ENCODE measurements around the gene CUX1. TPM values are rescaled to one million over a fixed set of nuclear protein-coding genes. Genes with fewer than 3 reads are reported as not detected.

The CUX1 gene
- total and polyA plus RNA-seq, 2 of the 13 experiments (the other 11 are each of a cell fraction or from before 2014, with no cell fraction given), result 13.7 to 14.9 TPM

GRCh38 chr7:102210787-102211186 lies 393.4 kb downstream of the CUX1 start (continued):
- no peak for TF ChIP-seq ZNF263 (CRISPR knock-in tag; IDR thresholded peaks at IDR 0.05)
- no peak for TF ChIP-seq U2AF2 (IDR thresholded peaks at IDR 0.05; ENCODE audit: low read depth, low read length)
- TF ChIP-seq ZNF652 (CRISPR knock-in tag; IDR thresholded peaks at IDR 0.05; ENCODE audit: borderline replicate concordance, low read depth), result no peak
- TF ChIP-seq ZNF589 (CRISPR knock-in tag; conservative IDR thresholded peaks at IDR 0.05), result no peak
- no peak for TF ChIP-seq IRF1 (CRISPR knock-in tag; IDR thresholded peaks at IDR 0.05; ENCODE audit: low read depth)
- no peak for TF ChIP-seq JUN (CRISPR knock-in tag; IDR thresholded peaks at IDR 0.05)
- TF ChIP-seq ZNF280B (CRISPR knock-in tag; IDR thresholded peaks at IDR 0.05; ENCODE audit: borderline replicate concordance), result no peak
- no peak for TF ChIP-seq ZNF136 (CRISPR knock-in tag; IDR thresholded peaks at IDR 0.05; ENCODE audit: low read depth)
- no peak for TF ChIP-seq IRX3 (CRISPR knock-in tag; IDR thresholded peaks at IDR 0.05; ENCODE audit: borderline replicate concordance, low read depth)
- no peak for TF ChIP-seq NR3C1 (CRISPR knock-in tag; IDR thresholded peaks at IDR 0.05)
- TF ChIP-seq SIN3A (IDR thresholded peaks at IDR 0.05; ENCODE audit: borderline replicate concordance, low read depth, low read length), result no peak
- no peak for TF ChIP-seq HMG20B (CRISPR knock-in tag; conservative IDR thresholded peaks at IDR 0.05)
- TF ChIP-seq ZNF768 (CRISPR knock-in tag; IDR thresholded peaks at IDR 0.05), result no peak
- no peak for TF ChIP-seq MXD1 (CRISPR knock-in tag; IDR thresholded peaks at IDR 0.05)
- TF ChIP-seq USF2 (IDR thresholded peaks at IDR 0.05; ENCODE audit: low read depth, low read length), result peak; percentile 42; the same call in 1 of the 2 replicates
- TF ChIP-seq USF2 (CRISPR knock-in tag; IDR thresholded peaks at IDR 0.05; ENCODE audit: borderline replicate concordance), result peak; percentile 40; the same call in 1 of the 2 replicates
- TF ChIP-seq PHF8 (CRISPR knock-in tag; IDR thresholded peaks at IDR 0.05), result no peak
- TF ChIP-seq GPN1 (CRISPR knock-in tag; IDR thresholded peaks at IDR 0.05; ENCODE audit: borderline replicate concordance), result no peak
- no peak for TF ChIP-seq ZNF160 (CRISPR knock-in tag; IDR thresholded peaks at IDR 0.05)
- TF ChIP-seq SRY (CRISPR knock-in tag; IDR thresholded peaks at IDR 0.05), result no peak
- no peak for TF ChIP-seq TSC22D2 (CRISPR knock-in tag; IDR thresholded peaks at IDR 0.05; ENCODE audit: borderline replicate concordance)
- no peak for TF ChIP-seq STAG1 (CRISPR knock-in tag; IDR thresholded peaks at IDR 0.05)
- TF ChIP-seq CREB3 (CRISPR knock-in tag; IDR thresholded peaks at IDR 0.05), result no peak
- no peak for TF ChIP-seq FOSL2 (CRISPR knock-in tag; IDR thresholded peaks at IDR 0.05)
- TF ChIP-seq NFKBIZ (CRISPR knock-in tag; IDR thresholded peaks at IDR 0.05), result no peak
- TF ChIP-seq ZNF282 (IDR thresholded peaks at IDR 0.05; ENCODE audit: partially characterized antibody), result no peak
- TF ChIP-seq TEAD2 (CRISPR knock-in tag; IDR thresholded peaks at IDR 0.05), result no peak
- no peak for TF ChIP-seq ADNP (CRISPR knock-in tag; IDR thresholded peaks at IDR 0.05)
- no peak for TF ChIP-seq SP5 (CRISPR knock-in tag; IDR thresholded peaks at IDR 0.05; ENCODE audit: borderline replicate concordance, low read depth)
